Dendritic cell treated with granulocyte-macrophage colony-stimulating factor and Interleukin-4, amounts not matched to agents 40 ng/mL and 50 ng/mL, for 4 days (primary cell): Measurements from ENCODE around the gene CCDC73.
A peak's percentile ranks its signal among the peaks of the same experiment; 100 is the strongest.
"Not testable (repeated sequence)": the region's sequence is repeated elsewhere in the genome, so short reads cannot be mapped to it uniquely, and the experiment has no call there.

Experiments used
- H3K27ac Mint-ChIP-seq: one replicate; pipeline ENCODE4 v1.8.0; 2022; ENCODE audit warnings: mild to moderate bottlenecking, mixed read lengths
- H3K27me3 Mint-ChIP-seq: one replicate; pipeline ENCODE4 v1.8.0; 2022; ENCODE audit warnings: mild to moderate bottlenecking, mixed read lengths
- H3K36me3 Mint-ChIP-seq: one replicate; pipeline ENCODE4 v1.8.0; 2022; ENCODE audit warnings: low read depth, mixed read lengths
- H3K4me1 Mint-ChIP-seq: one replicate; pipeline ENCODE4 v1.8.0; 2022; ENCODE audit warnings: low read depth, mixed read lengths
- H3K4me3 Mint-ChIP-seq: one replicate; pipeline ENCODE4 v1.8.0; 2022; ENCODE audit warnings: mild to moderate bottlenecking, moderate library complexity, mixed read lengths
- H3K9me3 Mint-ChIP-seq: one replicate; pipeline ENCODE4 v1.8.0; 2022; ENCODE audit warnings: mixed read lengths
- intact Hi-C: fragments of 100-400 bp; cut with micrococcal nuclease; formaldehyde crosslinking; loops from one replicate; pipeline ENCODE4 v1.15.0; 2022

CCDC73 gene

DNA sequence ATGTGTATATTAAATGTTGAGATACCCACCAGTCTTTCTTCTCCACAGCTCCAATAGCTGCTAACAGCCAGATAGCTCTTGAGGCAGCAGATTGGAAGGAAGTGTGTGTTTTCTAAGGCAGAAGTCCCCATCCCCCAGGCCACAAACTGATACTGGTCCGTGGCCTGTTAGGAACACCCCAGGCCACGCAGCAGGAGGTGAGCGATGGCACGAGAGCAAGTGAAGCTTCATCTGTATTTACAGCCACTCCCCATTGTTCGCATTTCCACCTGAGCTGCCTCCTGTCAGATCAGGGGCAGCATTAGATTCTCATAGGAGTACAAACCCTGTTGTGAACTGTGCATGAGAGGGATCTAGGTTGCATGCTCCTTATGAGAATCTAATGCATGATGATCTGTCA is 12.7 kb downstream of the CCDC73 start:
- H3K9me3 Mint-ChIP-seq, result no peaks in the 10 kb centered on the region
- H3K27me3 Mint-ChIP-seq, result no peaks in the 10 kb centered on the region
- no peak overlapping the region for H3K27ac Mint-ChIP-seq
- H3K36me3 Mint-ChIP-seq, result no peaks in the 10 kb centered on the region
- peaks cover 13% of the 10 kb centered on the region for H3K4me1 Mint-ChIP-seq
- intact Hi-C loops, result no loop called here
- no peak overlapping the region for H3K4me3 Mint-ChIP-seq

DNA sequence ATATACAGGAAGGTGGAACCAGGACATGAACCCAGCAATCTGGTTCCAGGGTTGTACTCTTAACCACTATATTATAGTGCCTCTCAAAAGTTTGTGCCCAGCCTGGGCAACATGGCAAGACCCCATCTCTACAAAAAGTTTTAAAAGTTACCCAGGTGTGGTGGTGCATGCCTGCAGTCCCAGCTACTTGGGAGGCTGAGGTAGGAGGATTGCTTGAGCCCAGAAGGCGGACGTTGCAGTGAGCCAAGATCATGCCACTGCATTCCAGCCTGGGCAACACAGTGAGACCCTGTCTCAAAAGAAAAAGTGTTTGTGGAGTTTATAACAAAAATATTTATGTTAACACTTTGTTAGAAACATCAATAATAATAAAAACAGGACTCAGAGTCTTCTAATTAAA is 13.6 kb downstream of the CCDC73 start:
- H3K9me3 Mint-ChIP-seq, H3K27ac Mint-ChIP-seq, H3K27me3 Mint-ChIP-seq, H3K4me3 Mint-ChIP-seq, intact Hi-C loops, H3K36me3 Mint-ChIP-seq: not testable (repeated sequence)
- peaks cover 22% of the 10 kb centered on the region for H3K4me1 Mint-ChIP-seq

GRCh38 chr11:32779136-32779535 is 15.3 kb downstream of the CCDC73 start:
- Mint-ChIP-seq H3K4me1 (peaks cover 24% of the 10 kb centered on the region), H3K4me3 (no peak overlapping the region), H3K27me3 (no peaks in the 10 kb centered on the region), H3K36me3 (no peaks in the 10 kb centered on the region), H3K27ac (peak overlapping the region; percentile 74), H3K9me3 (no peaks in the 10 kb centered on the region)
- intact Hi-C loops, result no loop called here

DNA sequence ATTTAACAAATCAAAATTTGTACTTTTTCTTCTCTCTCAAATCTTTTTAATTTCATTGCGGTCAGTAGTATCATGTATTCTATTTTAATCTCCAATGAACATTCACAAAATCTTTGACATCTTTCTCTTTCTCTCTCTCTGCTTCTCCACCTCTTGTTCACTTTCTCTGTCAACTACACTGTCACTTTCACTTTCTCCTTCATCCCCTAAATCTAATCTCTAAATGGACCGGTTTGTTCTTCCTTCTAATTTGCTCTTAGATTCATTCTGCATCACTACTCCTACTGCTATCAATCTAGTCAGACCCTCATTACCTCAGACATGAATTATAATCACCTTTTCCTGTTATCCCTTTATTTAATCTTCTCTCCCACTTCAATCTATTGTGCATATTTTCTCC is 18.6 kb downstream of the CCDC73 start:
- H3K4me1 Mint-ChIP-seq, result peaks cover 24% of the 10 kb centered on the region
- H3K4me3 Mint-ChIP-seq, result no peak overlapping the region
- no peaks in the 10 kb centered on the region for H3K36me3 Mint-ChIP-seq
- no peaks in the 10 kb centered on the region for H3K27me3 Mint-ChIP-seq
- H3K27ac Mint-ChIP-seq, result no peak overlapping the region
- intact Hi-C loops, result no loop called here
- H3K9me3 Mint-ChIP-seq, result no peaks in the 10 kb centered on the region

DNA sequence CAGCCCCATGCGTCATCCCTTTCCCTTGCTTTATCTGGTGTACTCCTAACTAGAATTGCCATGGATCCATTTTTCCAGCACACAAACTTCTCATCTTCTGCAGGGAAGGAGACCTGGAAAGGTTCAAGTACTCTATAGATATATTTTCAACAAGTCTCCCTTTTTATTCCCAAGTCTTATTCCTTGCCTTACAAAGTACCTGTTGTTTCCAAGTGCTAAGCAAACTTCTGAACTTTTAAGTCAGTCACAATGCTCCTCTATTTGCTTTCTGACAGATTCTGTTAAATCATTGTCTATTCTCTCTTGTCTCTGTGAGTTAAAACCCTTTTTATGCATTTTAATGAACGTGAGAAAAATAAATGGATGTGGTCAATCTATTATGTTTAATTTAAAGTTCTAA is 20.4 kb downstream of the CCDC73 start:
- peaks cover 18% of the 10 kb centered on the region for H3K4me1 Mint-ChIP-seq

GRCh38 chr11:32772731-32773130 is 21.7 kb downstream of the CCDC73 start:
- Mint-ChIP-seq H3K9me3 (peaks cover 7% of the 10 kb centered on the region), H3K27me3 (no peaks in the 10 kb centered on the region), H3K4me3 (no peak overlapping the region), H3K36me3 (no peaks in the 10 kb centered on the region), H3K27ac (no peak overlapping the region), H3K4me1 (peaks cover 11% of the 10 kb centered on the region)
- intact Hi-C loops, result no loop called here

More for the DNA sequence above, 20.4 kb downstream of the CCDC73 start:
- no peak overlapping the region for H3K27ac Mint-ChIP-seq
- peaks cover 4% of the 10 kb centered on the region for H3K9me3 Mint-ChIP-seq
- intact Hi-C loops, result no loop called here
- H3K36me3 Mint-ChIP-seq, result no peaks in the 10 kb centered on the region
- no peaks in the 10 kb centered on the region for H3K27me3 Mint-ChIP-seq
- H3K4me3 Mint-ChIP-seq, result no peak overlapping the region

DNA sequence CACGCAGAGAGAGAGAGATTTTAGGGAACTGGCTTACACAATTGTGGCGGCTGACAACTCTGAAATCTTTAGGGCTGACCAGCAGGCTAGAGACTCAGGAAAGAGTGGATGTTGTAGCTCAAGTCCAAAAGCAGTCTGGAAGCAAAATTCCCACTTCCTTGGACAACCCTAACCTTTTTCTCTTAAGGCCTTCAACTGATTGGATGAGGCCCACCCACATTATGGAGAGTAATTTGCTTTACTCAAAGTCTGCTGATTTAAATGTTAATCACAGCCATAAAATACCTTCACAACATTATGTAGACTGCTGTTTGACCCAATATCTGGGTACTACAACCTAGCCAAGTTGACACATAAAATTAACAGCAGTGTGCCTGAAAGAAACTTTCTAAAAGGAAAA is 32.7 kb downstream of the CCDC73 start:
- H3K27me3 Mint-ChIP-seq, intact Hi-C loops, H3K4me1 Mint-ChIP-seq: not testable (repeated sequence)

GRCh38 chr11:32758291-32758690 is 36.2 kb downstream of the CCDC73 start:
- Mint-ChIP-seq H3K9me3 (no peaks in the 10 kb centered on the region), H3K27ac (no peak overlapping the region), H3K27me3 (no peaks in the 10 kb centered on the region), H3K4me3 (no peak overlapping the region), H3K36me3 (no peaks in the 10 kb centered on the region), H3K4me1 (no peaks in the 10 kb centered on the region)
- intact Hi-C loops, result no loop called here

More for the DNA sequence above, 32.7 kb downstream of the CCDC73 start:
- H3K36me3 Mint-ChIP-seq, H3K4me3 Mint-ChIP-seq, H3K27ac Mint-ChIP-seq: not testable (repeated sequence)
- peaks cover 34% of the 10 kb centered on the region for H3K9me3 Mint-ChIP-seq

- H3K9me3 Mint-ChIP-seq, H3K4me1 Mint-ChIP-seq, intact Hi-C loops, H3K36me3 Mint-ChIP-seq, H3K4me3 Mint-ChIP-seq, H3K27me3 Mint-ChIP-seq, H3K27ac Mint-ChIP-seq: not testable (repeated sequence)
These were observed 41.3 kb downstream of the CCDC73 start for GRCh38 chr11:32753181-32753580.

DNA sequence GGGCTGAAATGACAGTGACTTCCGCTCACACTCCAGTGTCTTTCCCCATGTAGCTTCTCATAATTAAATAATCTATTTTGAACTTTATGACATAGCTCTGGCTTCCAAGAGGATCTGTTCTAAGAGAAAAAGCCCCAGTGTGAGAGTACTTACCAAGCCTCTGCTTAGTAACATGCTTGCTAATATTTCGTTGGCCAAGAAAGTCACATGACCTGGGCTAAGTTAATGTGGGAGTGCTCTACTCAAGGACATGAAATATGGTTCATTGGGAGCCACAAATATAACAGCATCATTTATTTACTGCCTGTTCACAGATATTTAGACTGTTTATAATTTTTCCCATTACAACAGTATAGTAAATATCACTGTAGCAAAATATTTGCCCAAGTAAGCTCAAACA is 42.5 kb downstream of the CCDC73 start:
- no peaks in the 10 kb centered on the region for H3K9me3 Mint-ChIP-seq
- no peak overlapping the region for H3K27ac Mint-ChIP-seq
- peaks cover 3% of the 10 kb centered on the region for H3K27me3 Mint-ChIP-seq
- no peak overlapping the region for H3K4me3 Mint-ChIP-seq
- intact Hi-C loops, result no loop called here
- no peaks in the 10 kb centered on the region for H3K4me1 Mint-ChIP-seq
- H3K36me3 Mint-ChIP-seq, result no peaks in the 10 kb centered on the region

DNA sequence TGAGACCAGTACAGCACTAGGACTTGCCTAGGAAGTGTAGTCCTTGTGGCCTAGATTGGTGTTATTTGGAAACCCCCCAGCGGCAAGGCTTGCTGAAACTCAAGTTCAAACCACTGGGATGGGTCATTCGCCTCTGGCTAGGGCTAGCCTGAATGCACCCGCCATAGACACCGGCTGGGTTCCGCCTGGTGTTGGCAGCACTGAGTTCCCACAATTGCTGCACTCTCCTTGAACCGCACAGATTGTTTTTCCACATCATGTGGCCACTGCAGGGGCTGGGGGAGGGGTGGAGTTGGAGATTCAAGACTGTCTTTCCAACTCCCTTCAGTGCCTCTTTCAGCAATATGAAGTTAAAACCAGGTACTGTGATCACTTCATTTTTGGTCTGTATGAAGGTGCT is 43.1 kb downstream of the CCDC73 start:
- peaks cover 3% of the 10 kb centered on the region for H3K27me3 Mint-ChIP-seq
- no peaks in the 10 kb centered on the region for H3K4me1 Mint-ChIP-seq
- no peak overlapping the region for H3K27ac Mint-ChIP-seq
- no peaks in the 10 kb centered on the region for H3K36me3 Mint-ChIP-seq
- H3K4me3 Mint-ChIP-seq, result no peak overlapping the region
- intact Hi-C loops, result no loop called here
- H3K9me3 Mint-ChIP-seq, result no peaks in the 10 kb centered on the region

DNA sequence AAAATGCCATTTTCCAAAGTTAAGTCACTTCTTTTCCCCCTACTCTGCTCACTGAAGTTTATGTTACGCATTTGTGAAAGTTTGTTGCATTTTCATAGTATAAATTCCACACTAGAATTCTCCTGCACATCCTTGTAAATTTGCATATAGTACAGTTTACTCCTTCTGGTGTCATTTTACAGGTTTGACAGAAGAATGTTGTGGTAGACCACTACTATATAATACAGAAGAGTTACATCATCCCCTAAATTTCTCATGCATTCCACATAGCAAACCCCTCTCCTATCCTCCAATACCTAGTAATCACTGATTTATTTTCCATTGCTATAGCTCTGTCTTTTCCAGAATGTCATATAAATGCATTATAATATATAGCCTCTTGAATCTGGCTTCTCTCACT is 64.5 kb downstream of the CCDC73 start:
- H3K27ac Mint-ChIP-seq, result no peak overlapping the region
- H3K4me1 Mint-ChIP-seq, result no peaks in the 10 kb centered on the region

DNA sequence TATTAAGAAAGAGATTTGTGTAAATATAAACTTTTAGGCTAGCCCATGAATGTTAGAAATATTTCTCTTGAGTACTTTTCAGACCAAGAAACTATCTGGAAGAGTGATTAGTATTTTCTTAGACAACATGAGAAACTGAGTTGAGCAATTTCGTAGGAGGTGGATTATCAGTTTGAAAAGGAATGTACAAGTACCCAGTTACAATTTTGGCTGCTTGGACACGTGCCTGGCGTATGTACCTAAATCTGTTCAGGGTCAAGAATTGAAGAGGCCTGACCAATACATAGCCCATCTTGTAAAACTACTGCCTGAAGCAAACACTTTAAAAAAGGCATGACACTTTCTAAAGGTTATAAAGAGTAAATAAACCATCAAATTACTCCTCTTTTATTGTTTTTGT is 71.1 kb downstream of the CCDC73 start:
- H3K36me3 Mint-ChIP-seq, result no peaks in the 10 kb centered on the region
- no peaks in the 10 kb centered on the region for H3K4me1 Mint-ChIP-seq
- H3K27ac Mint-ChIP-seq, result no peak overlapping the region
- no peaks in the 10 kb centered on the region for H3K27me3 Mint-ChIP-seq
- intact Hi-C loops, result no loop called here
- H3K4me3 Mint-ChIP-seq, result no peak overlapping the region
- no peaks in the 10 kb centered on the region for H3K9me3 Mint-ChIP-seq

More for the DNA sequence above, 64.5 kb downstream of the CCDC73 start:
- no peak overlapping the region for H3K4me3 Mint-ChIP-seq
- H3K9me3 Mint-ChIP-seq, result peaks cover 18% of the 10 kb centered on the region
- intact Hi-C loops, result no loop called here
- H3K27me3 Mint-ChIP-seq, result no peaks in the 10 kb centered on the region
- H3K36me3 Mint-ChIP-seq, result no peaks in the 10 kb centered on the region

- Mint-ChIP-seq H3K36me3 (no peaks in the 10 kb centered on the region), H3K4me3 (no peak overlapping the region), H3K27ac (no peak overlapping the region), H3K4me1 (no peaks in the 10 kb centered on the region), H3K27me3 (no peaks in the 10 kb centered on the region), H3K9me3 (no peaks in the 10 kb centered on the region)
- intact Hi-C loops, result no loop called here
These were observed 72.2 kb downstream of the CCDC73 start for GRCh38 chr11:32722255-32722654.

- intact Hi-C loops, result loop anchor here (1.0 kb wide), 1 partner anchor 80 kb away; no protein-coding TSS in a partner anchor
- no peaks in the 10 kb centered on the region for H3K9me3 Mint-ChIP-seq
- no peak overlapping the region for H3K27ac Mint-ChIP-seq
- H3K36me3 Mint-ChIP-seq, result no peaks in the 10 kb centered on the region
- H3K27me3 Mint-ChIP-seq, result no peaks in the 10 kb centered on the region
- H3K4me1 Mint-ChIP-seq, result no peaks in the 10 kb centered on the region
- no peak overlapping the region for H3K4me3 Mint-ChIP-seq
These were observed 81.0 kb downstream of the CCDC73 start for GRCh38 chr11:32713496-32713895.
